Measurements from ENCODE around the gene PRKCA.

PRKCA gene

DNA sequence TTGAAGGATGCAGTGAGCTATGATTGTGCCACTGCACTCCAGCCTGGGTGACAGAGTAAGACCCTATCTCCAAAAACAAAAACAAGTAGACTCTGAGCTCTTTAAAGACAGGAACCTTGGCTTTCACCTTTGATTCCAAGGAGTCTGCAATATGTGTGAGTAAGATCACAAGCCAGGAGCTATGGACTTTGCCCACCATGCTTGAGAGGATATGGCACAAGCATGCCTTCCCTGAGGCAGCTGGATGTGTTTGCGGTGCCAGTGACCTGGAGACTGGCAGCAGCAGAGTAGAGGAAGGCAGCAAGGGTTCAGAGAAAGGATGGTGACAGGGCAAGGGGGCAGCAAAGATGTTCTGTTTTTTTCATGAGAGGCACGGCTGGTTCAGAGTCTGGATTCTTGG lies 14.5 kb upstream of the PRKCA start:
- H3K79me1 ChIP-seq (ENCODE audit: low read depth, low read length): no peaks in the 10 kb centered on the region
- no peak overlapping the region for H2BK120ac ChIP-seq (ENCODE audit: low read depth, low read length)
- H4K91ac ChIP-seq (ENCODE audit: low read depth, low read length, poor library complexity): no peak overlapping the region
- H3K18ac ChIP-seq (ENCODE audit: low read length): no peak overlapping the region
- H3K9me3 ChIP-seq (replicated peaks in 1 of 2; ENCODE audit: control insufficient read depth in 2 of 2, insufficient read depth in 1 of 2, low read depth in 1 of 2, low read length in 2 of 2): no peaks in the 10 kb centered on the region
- H3K27ac ChIP-seq (replicated peaks; ENCODE audit: low read length): no peak overlapping the region
- H2BK12ac ChIP-seq (ENCODE audit: low read length): no peak overlapping the region
- no peaks in the 10 kb centered on the region for H3K36me3 ChIP-seq (replicated peaks in 1 of 2; ENCODE audit: control insufficient read depth in 2 of 2, insufficient read depth in 2 of 2, low read length in 2 of 2)
- DNase-seq (ENCODE audit: low spot score): no peak
- H4K8ac ChIP-seq (ENCODE audit: low read depth, low read length): no peak overlapping the region
- H2BK5ac ChIP-seq (ENCODE audit: low read length): no peak overlapping the region
- no peak overlapping the region for H3K9ac ChIP-seq (ENCODE audit: low read depth, low read length, poor library complexity)
- no CpG with 5 or more reads among the region's 2 CpGs for WGBS, 2 donors (ENCODE audit: extremely low coverage in 2 of 2, insufficient read length in 2 of 2, insufficient replicate concordance in 1 of 2)
- no peak overlapping the region for H3K23ac ChIP-seq (ENCODE audit: low read depth, low read length, poor library complexity)
- H3K4me1 ChIP-seq (ENCODE audit: control insufficient read depth in 2 of 2, insufficient read depth in 1 of 2, low read depth in 1 of 2, low read length in 2 of 2): no peaks in the 10 kb centered on the region
- H3K4ac ChIP-seq (ENCODE audit: low read length): no peak overlapping the region
- no peak overlapping the region for H2BK15ac ChIP-seq (ENCODE audit: low read length)
- H2AK5ac ChIP-seq (ENCODE audit: low read depth, low read length): no peak overlapping the region
- no peaks in the 10 kb centered on the region for H3K27me3 ChIP-seq (ENCODE audit: control insufficient read depth in 3 of 3, insufficient read depth in 3 of 3, low read depth in 1 of 3, low read length in 3 of 3)
- no peak overlapping the region for H2AFZ ChIP-seq (ENCODE audit: low read length)
- H3K14ac ChIP-seq (ENCODE audit: low read length): no peak overlapping the region
- H3K4me3 ChIP-seq (ENCODE audit: low read length in 2 of 2): no peak overlapping the region
- no peak overlapping the region for H3K4me2 ChIP-seq (ENCODE audit: insufficient read depth, low read length, poor library complexity, severe bottlenecking)

DNA sequence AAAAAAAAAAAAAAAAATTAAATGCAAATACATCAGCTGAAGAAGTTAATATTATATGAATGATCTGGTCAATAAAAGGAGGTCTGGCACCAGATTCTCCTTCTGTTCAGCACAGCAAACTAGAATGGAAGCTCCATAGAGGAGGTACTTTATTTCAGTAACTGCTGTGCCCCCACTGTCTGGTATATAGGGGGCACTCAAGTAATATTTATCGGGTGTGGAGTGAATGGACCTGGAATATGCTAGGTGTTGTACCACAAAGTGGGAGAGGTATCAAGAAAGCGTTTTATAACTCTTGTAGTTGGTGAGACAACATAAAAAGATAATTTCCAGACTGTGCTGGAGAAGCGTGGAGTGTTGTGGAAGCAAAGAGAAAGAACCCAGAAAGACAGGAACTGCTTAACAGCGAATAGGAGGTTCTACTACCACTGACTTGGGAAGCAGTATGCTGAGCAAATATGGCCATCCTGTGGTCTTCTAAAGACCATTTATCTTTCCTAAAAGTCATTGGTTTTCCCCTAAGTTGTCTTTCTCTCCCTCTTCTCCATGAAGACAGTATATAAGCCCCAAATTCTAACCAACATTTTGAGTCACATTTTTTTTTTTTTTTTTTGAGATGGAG lies 12.2 kb upstream of the PRKCA start:
- Histone ChIP-seq H2AK5ac (ENCODE audit: low read depth, low read length) (no peak overlapping the region), H4K91ac (ENCODE audit: low read depth, low read length, poor library complexity) (no peak overlapping the region), H3K4me2 (ENCODE audit: insufficient read depth, low read length, poor library complexity, severe bottlenecking) (no peak overlapping the region), H3K36me3 (replicated peaks in 1 of 2; ENCODE audit: control insufficient read depth in 2 of 2, insufficient read depth in 2 of 2, low read length in 2 of 2) (no peaks in the 10 kb centered on the region), H3K79me1 (ENCODE audit: low read depth, low read length) (no peaks in the 10 kb centered on the region), H3K4me1 (ENCODE audit: control insufficient read depth in 2 of 2, insufficient read depth in 1 of 2, low read depth in 1 of 2, low read length in 2 of 2) (no peaks in the 10 kb centered on the region), H2BK5ac (ENCODE audit: low read length) (no peak overlapping the region), H2AFZ (ENCODE audit: low read length) (no peak overlapping the region), H3K27me3 (ENCODE audit: control insufficient read depth in 3 of 3, insufficient read depth in 3 of 3, low read depth in 1 of 3, low read length in 3 of 3) (no peaks in the 10 kb centered on the region), H2BK15ac (ENCODE audit: low read length) (no peak overlapping the region), H3K9ac (ENCODE audit: low read depth, low read length, poor library complexity) (no peak overlapping the region), H3K18ac (ENCODE audit: low read length) (no peak overlapping the region), H2BK120ac (ENCODE audit: low read depth, low read length) (no peak overlapping the region), H3K23ac (ENCODE audit: low read depth, low read length, poor library complexity) (no peak overlapping the region), H2BK12ac (ENCODE audit: low read length) (no peak overlapping the region), H3K14ac (ENCODE audit: low read length) (no peak overlapping the region), H3K4me3 (ENCODE audit: low read length in 2 of 2) (no peak overlapping the region), H3K27ac (replicated peaks; ENCODE audit: low read length) (no peak overlapping the region), H4K8ac (ENCODE audit: low read depth, low read length) (no peak overlapping the region), H3K4ac (ENCODE audit: low read length) (no peak overlapping the region), H3K9me3 (replicated peaks in 1 of 2; ENCODE audit: control insufficient read depth in 2 of 2, insufficient read depth in 1 of 2, low read depth in 1 of 2, low read length in 2 of 2) (no peaks in the 10 kb centered on the region)
- WGBS, 2 donors (ENCODE audit: extremely low coverage in 2 of 2, insufficient read length in 2 of 2, insufficient replicate concordance in 1 of 2): no CpG with 5 or more reads among the region's 4 CpGs
- no peak for DNase-seq (ENCODE audit: low spot score)

DNA sequence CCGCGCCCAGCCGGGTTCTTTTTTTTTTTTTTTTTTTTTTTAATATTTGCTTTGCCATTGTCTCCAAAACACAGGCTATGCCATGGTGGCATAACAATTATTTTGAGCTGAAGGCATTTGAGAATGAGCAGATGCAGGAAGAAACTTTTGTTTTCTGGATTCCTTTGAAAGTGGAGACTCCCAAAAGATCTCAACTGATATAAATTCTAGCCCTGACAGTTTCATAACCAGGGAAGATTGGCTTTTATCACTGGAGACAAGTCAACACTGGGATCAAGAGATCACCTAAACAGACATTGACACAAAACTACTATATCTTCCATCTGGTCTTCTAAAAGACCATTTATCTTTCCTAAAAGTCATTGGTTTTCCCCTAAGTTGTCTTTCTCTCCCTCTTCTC lies 10.1 kb upstream of the PRKCA start:
- no peaks in the 10 kb centered on the region for H3K9me3 ChIP-seq (replicated peaks in 1 of 2; ENCODE audit: control insufficient read depth in 2 of 2, insufficient read depth in 1 of 2, low read depth in 1 of 2, low read length in 2 of 2)
- no peak overlapping the region for H3K4ac ChIP-seq (ENCODE audit: low read length)
- H2BK12ac ChIP-seq (ENCODE audit: low read length): no peak overlapping the region
- H3K36me3 ChIP-seq (replicated peaks in 1 of 2; ENCODE audit: control insufficient read depth in 2 of 2, insufficient read depth in 2 of 2, low read length in 2 of 2): no peaks in the 10 kb centered on the region
- H3K27me3 ChIP-seq (ENCODE audit: control insufficient read depth in 3 of 3, insufficient read depth in 3 of 3, low read depth in 1 of 3, low read length in 3 of 3): no peaks in the 10 kb centered on the region
- H3K23ac ChIP-seq (ENCODE audit: low read depth, low read length, poor library complexity): no peak overlapping the region
- no peaks in the 10 kb centered on the region for H3K4me1 ChIP-seq (ENCODE audit: control insufficient read depth in 2 of 2, insufficient read depth in 1 of 2, low read depth in 1 of 2, low read length in 2 of 2)
- no peak overlapping the region for H4K8ac ChIP-seq (ENCODE audit: low read depth, low read length)
- no peak overlapping the region for H3K4me3 ChIP-seq (ENCODE audit: low read length in 2 of 2)
- no peak overlapping the region for H2AK5ac ChIP-seq (ENCODE audit: low read depth, low read length)
- no peak overlapping the region for H4K91ac ChIP-seq (ENCODE audit: low read depth, low read length, poor library complexity)
- H2AFZ ChIP-seq (ENCODE audit: low read length): no peak overlapping the region
- H3K27ac ChIP-seq (replicated peaks; ENCODE audit: low read length): no peak overlapping the region
- H2BK5ac ChIP-seq (ENCODE audit: low read length): no peak overlapping the region
- H3K18ac ChIP-seq (ENCODE audit: low read length): no peak overlapping the region
- no peak for DNase-seq (ENCODE audit: low spot score)
- H2BK15ac ChIP-seq (ENCODE audit: low read length): no peak overlapping the region
- H3K9ac ChIP-seq (ENCODE audit: low read depth, low read length, poor library complexity): no peak overlapping the region
- no CpG with 5 or more reads among the region's 3 CpGs for WGBS, 2 donors (ENCODE audit: extremely low coverage in 2 of 2, insufficient read length in 2 of 2, insufficient replicate concordance in 1 of 2)
- H2BK120ac ChIP-seq (ENCODE audit: low read depth, low read length): no peak overlapping the region
- no peak overlapping the region for H3K4me2 ChIP-seq (ENCODE audit: insufficient read depth, low read length, poor library complexity, severe bottlenecking)
- H3K14ac ChIP-seq (ENCODE audit: low read length): no peak overlapping the region
- no peaks in the 10 kb centered on the region for H3K79me1 ChIP-seq (ENCODE audit: low read depth, low read length)

DNA sequence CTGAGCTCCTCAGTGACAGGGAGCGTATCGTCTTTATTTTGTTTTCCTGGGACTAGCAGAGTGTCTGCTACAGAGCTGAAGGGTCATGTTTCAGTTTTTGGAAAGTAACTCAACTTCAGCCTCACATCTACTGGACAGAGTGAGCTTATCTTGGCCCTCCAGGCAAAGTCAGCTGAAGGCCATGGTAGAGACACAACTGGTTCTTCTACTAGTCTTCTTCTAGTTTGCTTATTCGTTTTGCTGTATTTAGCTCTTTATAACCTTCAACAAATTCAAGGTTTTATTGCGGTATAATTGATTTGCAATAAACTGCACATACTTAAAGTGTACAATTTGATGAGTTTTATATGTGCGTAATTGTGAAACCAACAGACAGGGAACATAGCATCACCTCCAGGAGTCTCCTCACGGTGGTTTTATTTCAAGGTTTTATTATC lies 6.1 kb upstream of the PRKCA start:
- H2BK5ac ChIP-seq (ENCODE audit: low read length): no peak overlapping the region
- H3K4me2 ChIP-seq (ENCODE audit: insufficient read depth, low read length, poor library complexity, severe bottlenecking): no peak overlapping the region
- H3K27me3 ChIP-seq (ENCODE audit: control insufficient read depth in 3 of 3, insufficient read depth in 3 of 3, low read depth in 1 of 3, low read length in 3 of 3): peaks cover 2 to 11% (median 2%) of the 10 kb centered on the region in 3 experiments
- no peak overlapping the region for H2AFZ ChIP-seq (ENCODE audit: low read length)
- no peak overlapping the region for H3K14ac ChIP-seq (ENCODE audit: low read length)
- no peak overlapping the region for H4K91ac ChIP-seq (ENCODE audit: low read depth, low read length, poor library complexity)
- no peaks in the 10 kb centered on the region for H3K79me1 ChIP-seq (ENCODE audit: low read depth, low read length)
- no peak overlapping the region for H2BK120ac ChIP-seq (ENCODE audit: low read depth, low read length)
- no peak overlapping the region for H3K4ac ChIP-seq (ENCODE audit: low read length)
- H2BK12ac ChIP-seq (ENCODE audit: low read length): no peak overlapping the region
- no peak overlapping the region for H4K8ac ChIP-seq (ENCODE audit: low read depth, low read length)
- no peak for DNase-seq (ENCODE audit: low spot score)
- H3K27ac ChIP-seq (replicated peaks; ENCODE audit: low read length): no peak overlapping the region
- H3K4me1 ChIP-seq (ENCODE audit: control insufficient read depth in 2 of 2, insufficient read depth in 1 of 2, low read depth in 1 of 2, low read length in 2 of 2): no peaks in the 10 kb centered on the region
- H3K4me3 ChIP-seq (ENCODE audit: low read length in 2 of 2): no peak overlapping the region
- H3K18ac ChIP-seq (ENCODE audit: low read length): no peak overlapping the region
- H2AK5ac ChIP-seq (ENCODE audit: low read depth, low read length): no peak overlapping the region
- no CpG with 5 or more reads among the region's 6 CpGs for WGBS, 2 donors (ENCODE audit: extremely low coverage in 2 of 2, insufficient read length in 2 of 2, insufficient replicate concordance in 1 of 2)
- H2BK15ac ChIP-seq (ENCODE audit: low read length): no peak overlapping the region
- H3K23ac ChIP-seq (ENCODE audit: low read depth, low read length, poor library complexity): no peak overlapping the region
- H3K9me3 ChIP-seq (replicated peaks in 1 of 2; ENCODE audit: control insufficient read depth in 2 of 2, insufficient read depth in 1 of 2, low read depth in 1 of 2, low read length in 2 of 2): no peaks in the 10 kb centered on the region
- no peaks in the 10 kb centered on the region for H3K36me3 ChIP-seq (replicated peaks in 1 of 2; ENCODE audit: control insufficient read depth in 2 of 2, insufficient read depth in 2 of 2, low read length in 2 of 2)
- no peak overlapping the region for H3K9ac ChIP-seq (ENCODE audit: low read depth, low read length, poor library complexity)

All from neuronal stem cell (in vitro differentiated cells).